NCI-H2081 treated with DMSO at 0.1 percent for 48 hours (cell line): ENCODE data around the gene TMEM50A.
"Not testable (repeated sequence)": the region's sequence is repeated elsewhere in the genome, so short reads cannot be mapped to it uniquely, and the experiment has no call there.

Source experiments
- DNase-seq: peaks from one replicate; lab custom pipeline; 2025; lab: John Stamatoyannopoulos, UW

Gene TMEM50A

DNA sequence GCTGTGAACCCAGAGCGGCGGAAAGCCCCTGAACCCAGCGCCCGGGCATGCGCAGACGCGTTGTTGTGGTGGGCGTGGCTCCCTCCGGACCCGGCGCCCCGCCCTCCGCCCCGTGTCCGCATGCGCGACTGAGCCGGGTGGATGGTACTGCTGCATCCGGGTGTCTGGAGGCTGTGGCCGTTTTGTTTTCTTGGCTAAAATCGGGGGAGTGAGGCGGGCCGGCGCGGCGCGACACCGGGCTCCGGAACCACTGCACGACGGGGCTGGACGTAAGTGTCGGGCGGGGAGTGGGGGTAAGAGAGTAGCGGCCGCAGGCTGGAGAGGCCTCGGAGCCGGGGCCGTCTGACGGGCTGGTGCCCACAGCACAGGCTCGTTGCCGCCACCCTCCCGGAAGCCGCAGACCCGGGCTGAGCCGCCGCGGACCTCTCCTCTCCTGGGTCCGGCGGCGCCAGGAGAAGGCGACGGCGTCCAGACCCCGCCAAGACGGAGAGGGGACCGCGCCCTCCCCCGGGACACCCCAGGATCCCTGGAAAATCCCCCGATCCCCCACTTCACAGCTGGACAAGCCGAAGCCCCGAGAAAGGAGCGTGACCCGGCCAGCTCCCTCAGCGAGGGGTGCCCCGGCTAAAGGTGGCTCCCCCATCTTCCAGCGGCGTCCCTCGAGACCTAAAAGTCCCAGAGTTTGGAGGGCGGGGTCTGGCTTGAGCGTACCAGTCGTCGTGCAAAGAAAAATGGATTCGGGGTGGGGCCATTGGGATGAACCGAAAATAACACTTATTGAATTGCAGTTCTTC, at the start of gene TMEM50A:
Gene TMEM50A, plus strand, starts transcription at position 147 of the 794 bp plus-strand sequence. CDS start 2,153 bp downstream, outside the sequence.
- peak; percentile 15 for DNase-seq

DNA sequence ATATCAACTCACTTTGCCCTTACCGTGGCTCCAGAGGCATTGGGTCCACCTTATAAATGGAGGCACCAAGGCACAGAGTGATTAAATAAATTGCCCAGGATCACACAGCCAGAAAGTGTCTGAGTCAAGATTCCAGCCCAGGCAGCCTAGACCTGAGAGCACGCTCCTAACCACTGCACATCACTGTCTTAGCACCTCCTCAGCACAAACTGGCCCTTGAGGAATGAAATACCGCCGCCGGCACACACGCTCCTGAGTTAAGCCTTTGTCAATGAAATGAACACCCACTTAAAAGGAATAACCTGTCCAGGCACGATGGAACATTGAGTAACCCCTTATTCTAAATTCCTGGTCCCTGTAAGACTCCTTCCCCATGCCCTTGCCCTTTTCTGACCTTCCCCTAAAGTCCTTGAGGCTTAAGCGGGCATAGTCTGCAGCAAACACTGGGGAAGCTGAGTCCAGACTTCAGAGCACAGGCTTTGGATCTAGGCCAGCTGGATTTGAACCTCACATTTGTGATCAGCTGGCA, 49.5 kb upstream of the TMEM50A start:
- not testable (repeated sequence) for DNase-seq

- not testable (repeated sequence) for DNase-seq
These were observed 48.1 kb upstream of the TMEM50A start for GRCh38 chr1:25290043-25290442.

DNA sequence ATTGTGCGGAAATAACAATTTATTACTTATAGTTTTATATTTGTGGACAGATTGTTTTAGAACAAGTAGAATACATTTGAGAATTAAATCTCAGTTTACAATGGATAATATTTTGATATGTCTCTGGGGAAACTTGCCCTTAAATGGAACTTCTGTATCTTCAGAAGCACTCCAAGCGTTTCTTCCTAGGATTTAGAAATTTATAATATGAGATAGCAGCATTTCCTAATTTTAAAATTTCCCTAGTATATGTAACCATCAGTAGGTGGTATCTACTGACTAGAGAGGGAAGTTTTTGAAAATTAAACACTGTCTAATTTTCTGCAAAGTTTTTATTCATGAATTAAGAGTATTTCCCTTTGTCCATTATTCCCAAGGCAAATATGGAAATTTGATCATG, 44.7 kb upstream of the TMEM50A start:
- not testable (repeated sequence) for DNase-seq

GRCh38 chr1:25294889-25295826, 43.0 kb upstream of the TMEM50A start:
- not testable (repeated sequence) for DNase-seq

GRCh38 chr1:25296501-25296900, 41.6 kb upstream of the TMEM50A start:
- DNase-seq = not testable (repeated sequence)

GRCh38 chr1:25300729-25301128, 37.4 kb upstream of the TMEM50A start:
- not testable (repeated sequence) for DNase-seq

- DNase-seq = not testable (repeated sequence)
These were observed 35.8 kb upstream of the TMEM50A start for GRCh38 chr1:25302330-25302729.

DNA sequence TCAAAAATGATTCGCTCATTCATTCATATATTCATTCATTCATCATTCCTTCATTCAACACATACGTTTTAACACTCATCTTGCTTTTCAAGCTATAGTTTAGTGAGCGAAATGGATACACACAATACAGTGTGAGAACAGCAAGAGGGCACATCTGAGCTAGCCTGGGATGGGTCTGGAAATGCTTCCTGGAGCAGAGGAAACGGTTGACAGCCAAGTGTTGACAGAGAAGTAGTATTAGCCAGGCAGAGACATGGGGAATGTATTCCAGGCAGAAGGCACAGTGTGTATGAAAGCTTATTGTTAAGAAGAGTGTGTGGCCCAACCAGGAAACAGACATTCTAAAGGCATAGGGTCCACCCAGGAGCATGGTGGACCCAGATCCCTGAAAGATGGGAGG, 33.2 kb upstream of the TMEM50A start:
- not testable (repeated sequence) for DNase-seq

DNA sequence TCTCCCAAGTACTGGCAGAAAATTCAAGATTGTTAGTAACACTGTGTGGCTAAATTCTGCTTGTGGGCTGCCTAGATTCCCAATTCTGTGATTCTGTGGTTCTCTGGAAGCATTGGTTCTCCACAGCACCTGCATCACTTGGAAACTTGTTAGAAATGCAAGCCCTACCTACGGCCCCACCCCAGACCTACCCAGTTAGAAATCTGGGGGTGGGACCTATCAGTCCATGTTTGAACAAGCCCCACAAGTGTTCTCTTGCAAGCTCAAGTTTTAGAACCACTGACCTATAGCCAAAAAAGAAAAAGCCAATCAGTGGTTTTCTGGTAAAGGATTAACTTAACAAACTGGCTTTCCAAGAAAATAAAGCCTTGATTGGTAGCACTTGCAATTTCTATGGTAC, 30.0 kb upstream of the TMEM50A start:
- not testable (repeated sequence) for DNase-seq

- not testable (repeated sequence) for DNase-seq
These were observed 29.0 kb upstream of the TMEM50A start for GRCh38 chr1:25309085-25309484.

DNA sequence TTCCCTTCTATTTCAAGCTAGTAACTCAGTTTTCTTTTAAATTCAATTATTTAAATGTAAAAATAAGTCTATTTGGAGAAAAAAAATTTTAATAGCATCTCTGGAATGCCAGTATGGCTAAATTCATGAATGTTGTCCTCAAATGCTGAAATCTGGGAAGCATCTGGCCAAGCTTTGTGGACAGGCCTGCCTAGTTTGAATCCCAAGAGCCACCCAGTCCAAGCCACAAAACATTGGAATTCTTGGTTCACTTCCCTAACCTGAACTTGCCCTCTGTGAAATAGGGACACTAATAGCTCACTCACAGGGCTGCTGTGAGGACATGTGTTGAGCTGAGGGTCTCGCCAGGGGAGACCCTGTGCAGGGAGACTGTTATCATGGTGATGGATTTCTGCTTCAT, 28.6 kb upstream of the TMEM50A start:
- DNase-seq = not testable (repeated sequence)

GRCh38 chr1:25312806-25313470, 25.2 kb upstream of the TMEM50A start:
- DNase-seq = not testable (repeated sequence)

DNA sequence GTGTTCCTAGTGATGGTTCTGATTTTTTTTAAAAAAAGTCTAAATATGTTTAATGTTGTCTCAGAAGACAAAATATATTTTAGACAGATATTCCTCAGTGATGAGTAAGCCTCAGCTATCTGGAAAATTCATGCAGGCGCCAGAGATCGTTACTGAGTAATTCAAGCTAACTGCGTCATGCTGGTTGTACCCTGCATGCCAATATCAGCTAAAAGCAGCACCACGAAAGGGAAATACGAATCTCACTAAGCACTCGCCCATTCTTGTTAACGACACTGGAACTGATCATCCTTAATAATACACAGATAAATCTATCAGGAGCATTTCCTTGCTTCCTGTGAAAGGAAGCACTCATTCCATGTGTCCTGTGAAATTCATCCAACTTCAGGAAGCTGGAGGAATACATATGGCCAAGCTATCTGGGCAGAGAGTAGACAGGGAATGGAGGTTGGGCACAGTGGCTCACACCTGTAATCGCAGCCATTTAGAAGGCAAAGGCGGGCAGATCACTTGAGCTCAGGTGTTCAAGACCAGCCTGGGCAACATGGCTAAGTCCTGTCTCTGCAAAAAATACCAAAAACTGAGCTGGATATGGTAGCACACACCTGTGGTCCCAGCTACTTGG, 17.7 kb upstream of the TMEM50A start:
- DNase-seq = not testable (repeated sequence)

DNA sequence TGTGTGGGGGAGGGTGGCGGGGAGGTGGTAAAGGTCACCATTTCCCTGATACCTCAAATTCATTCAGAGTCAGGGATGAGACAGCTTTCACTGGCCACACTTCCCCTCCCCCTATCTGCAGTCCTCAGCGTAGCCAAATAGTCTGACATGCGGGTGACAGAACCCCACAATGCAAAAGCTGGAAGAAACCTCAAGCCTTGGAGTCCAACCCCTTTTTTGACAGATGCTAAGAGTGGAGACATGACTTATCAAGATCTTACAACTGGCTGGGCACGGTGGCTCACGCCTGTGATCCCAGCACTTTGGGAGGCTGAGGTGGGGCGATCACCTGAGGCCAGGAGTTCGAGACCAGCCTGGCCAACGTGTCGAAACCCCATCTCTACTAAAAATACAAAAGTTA, 16.0 kb upstream of the TMEM50A start:
- not testable (repeated sequence) for DNase-seq

GRCh38 chr1:25324407-25324806, 13.7 kb upstream of the TMEM50A start:
- DNase-seq = not testable (repeated sequence)

DNA sequence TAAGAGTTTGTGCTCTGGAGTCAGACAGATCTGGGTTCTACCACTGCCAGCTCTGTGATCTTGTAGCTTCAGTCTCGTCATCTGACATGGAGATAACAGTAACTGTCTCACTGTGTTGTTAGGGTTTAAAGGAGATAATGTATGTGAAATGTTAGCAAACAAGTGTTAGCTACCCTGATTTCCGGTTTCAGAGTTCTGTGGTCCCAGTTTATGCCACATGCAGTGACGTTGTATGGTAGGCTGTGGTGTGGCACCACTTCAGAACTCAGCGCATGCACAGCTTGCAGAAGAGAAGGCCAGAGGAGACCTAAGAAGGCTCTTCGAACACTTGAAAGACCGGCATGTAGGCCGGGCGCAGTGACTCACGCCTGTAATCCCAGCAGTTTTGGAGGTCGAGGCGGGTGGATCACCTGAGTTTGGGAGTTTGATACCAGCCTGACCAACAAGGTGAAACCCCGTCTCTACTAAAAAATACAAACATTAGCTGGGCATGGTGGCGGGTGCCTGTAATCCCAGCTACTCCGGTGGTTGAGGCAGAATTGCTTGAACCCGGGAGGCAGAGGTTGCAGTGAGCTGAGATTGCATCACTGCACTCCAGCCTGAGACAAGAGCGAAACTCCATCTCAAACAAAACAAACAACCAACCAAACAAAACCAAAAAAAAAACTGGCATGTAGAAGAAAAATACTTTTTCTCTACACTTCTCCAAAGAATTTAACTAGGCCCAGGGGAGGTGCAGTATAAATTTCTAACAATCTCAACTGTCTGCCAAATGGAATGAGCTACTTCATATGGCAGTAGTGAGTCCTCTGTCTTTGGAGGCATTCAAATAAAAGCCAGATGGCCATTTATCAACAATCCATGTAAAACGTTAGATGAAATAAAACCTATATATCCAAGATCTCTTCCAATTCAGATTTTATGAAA, 10.0 kb upstream of the TMEM50A start:
- not testable (repeated sequence) for DNase-seq

- DNase-seq = not testable (repeated sequence)
These were observed 9.3 kb upstream of the TMEM50A start for GRCh38 chr1:25328791-25329185.

DNA sequence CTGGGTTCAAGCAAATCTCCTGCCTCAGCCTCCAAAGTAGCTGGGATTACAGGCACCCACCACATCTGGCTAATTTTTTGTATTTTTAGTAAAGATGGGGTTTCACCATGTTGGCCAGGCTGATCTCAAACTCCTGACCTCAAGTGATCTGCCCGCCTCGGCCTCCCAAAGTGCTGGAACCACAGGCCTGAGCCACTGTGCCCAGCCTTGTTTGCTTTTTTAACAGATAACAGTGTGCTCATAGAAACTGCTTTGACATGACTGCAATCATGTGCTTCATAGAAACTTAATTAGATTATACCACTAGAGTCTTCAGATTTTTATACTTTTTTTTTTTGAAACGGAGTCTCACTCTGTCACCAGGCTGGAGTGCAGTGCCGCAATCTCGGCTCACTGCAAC, 8.8 kb upstream of the TMEM50A start:
- not testable (repeated sequence) for DNase-seq

DNA sequence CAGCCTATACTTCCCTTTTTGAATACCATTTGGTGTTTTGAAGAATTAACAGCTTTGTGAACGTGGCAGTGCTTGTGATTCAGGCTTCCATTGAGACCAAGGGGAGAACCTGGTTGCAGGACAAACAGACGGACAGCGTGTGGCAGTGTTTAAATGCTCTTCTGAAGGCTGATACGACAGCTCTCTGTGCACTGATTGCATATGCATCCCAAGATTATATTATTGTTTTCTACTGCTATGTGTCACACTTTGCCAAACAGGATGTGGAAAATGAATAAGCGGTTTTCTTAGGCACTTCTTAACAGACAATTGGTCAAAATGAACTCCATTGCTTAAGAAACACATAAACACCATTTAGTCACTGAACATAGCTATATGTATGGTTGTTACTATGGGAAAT, 8.2 kb upstream of the TMEM50A start:
- not testable (repeated sequence) for DNase-seq
